Nucleus accumbens (tissue), 56 donors: Measurements from ENCODE around the gene SPAG6.

Source experiments
- DNase-seq, 56 donors: peaks; one replicate each; lab custom pipeline; 2025; lab: John Stamatoyannopoulos, UW

SPAG6 gene

DNA sequence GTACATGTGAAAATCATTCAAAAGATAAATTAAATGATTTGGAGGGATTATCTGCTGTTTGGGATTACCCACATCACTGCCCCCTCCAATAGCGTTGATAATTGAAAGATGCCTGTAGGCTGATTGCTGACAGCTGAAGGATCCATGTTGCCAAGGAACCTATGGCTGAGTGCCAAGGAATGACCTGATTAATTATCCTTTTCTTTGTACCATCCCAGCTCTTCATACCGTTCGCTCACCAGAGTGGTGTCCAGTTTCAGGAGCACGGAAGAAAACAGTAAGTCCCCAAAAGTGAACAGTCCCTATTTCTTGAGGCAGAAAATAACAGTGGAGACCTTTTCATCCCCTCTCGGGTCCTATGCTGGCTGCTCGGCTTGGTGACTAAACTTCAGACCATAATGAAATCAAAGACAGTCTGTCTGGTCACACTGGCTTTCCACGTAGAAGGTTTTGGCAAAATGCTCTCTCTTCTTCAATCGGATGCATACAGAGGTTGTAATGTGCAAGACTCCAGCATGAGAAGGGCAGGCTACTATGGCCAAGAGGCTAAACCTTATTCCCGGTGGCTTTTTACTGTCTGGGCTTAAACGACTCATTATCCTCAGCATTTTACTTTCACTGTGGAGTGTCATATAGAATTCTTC, 108.8 kb downstream of the SPAG6 start:
- no peak for DNase-seq

DNA sequence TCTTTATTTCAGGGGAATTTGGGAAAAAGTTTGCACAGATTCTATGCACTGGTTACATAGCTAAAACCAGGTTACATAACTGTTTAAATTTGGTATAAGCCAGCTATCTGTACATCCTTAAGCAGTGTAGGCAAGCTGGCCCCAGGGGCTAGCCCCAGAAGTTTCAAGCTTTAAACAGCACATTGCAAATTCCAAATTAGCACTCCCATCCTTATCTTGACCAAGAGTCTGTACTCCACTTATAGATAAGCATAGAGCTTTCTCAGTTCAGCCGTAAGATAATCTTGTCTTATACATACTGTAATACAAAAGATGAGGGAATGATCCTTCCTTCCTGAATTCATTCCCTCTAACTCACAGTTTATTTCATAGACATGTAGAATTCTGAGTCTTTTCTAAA, 109.3 kb downstream of the SPAG6 start:
- no peak for DNase-seq

DNA sequence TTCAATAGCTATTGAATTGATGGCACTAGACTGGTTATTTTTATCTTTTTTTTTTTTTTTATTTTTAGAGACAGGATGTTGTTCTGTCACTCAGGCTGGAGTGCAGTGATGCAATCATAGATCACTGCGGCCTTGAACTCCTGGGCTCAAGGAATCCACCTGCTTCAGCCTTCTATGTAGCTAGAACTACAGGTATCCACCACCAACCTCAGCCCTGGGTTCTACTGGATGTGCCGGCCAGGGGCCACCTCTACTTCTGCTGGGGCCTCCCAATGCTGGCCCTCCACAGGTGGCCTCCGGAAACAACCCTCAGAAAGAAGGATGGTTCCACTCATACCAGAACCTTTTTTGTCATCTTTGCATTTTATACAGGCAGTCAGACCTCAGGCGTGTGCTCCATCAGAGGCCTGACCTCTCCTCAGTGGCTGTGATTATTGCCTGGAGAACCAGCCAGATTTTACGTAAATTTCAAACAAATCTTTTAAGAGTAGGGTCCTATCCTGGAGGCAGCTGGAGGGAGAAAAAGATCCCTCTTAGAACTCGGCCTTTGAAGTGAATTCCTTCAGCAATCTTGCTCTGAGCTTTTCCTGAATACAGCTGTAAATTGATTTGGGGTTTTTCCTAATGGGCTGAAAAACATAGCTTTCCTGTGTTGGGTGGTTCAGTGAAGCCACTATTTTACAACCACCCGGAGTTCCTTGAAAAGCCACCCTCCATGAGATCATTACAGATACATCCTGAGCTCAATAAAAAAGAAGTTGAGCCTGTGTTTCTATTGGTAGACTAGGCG, 110.0 kb downstream of the SPAG6 start:
- no peak for DNase-seq

DNA sequence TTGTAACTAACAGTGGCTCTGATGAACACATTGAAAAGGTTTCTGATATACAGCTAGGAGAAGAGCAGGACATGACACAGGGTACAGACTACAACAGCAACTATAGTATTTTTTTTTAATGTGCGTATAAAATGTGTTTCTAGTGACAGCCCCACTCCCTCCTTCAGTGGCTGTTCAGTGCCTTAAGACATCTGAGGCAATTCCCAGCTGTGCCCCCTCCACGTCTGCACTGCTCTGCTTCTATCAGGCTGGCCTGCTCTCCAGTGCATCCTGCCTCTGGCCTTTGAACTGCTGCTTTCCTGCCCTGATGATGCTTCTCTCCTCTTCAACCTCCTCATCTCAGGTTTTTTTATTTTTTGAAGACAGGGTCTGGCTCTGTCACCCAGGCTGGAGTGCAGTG, 111.2 kb downstream of the SPAG6 start:
- DNase-seq: no peak

DNA sequence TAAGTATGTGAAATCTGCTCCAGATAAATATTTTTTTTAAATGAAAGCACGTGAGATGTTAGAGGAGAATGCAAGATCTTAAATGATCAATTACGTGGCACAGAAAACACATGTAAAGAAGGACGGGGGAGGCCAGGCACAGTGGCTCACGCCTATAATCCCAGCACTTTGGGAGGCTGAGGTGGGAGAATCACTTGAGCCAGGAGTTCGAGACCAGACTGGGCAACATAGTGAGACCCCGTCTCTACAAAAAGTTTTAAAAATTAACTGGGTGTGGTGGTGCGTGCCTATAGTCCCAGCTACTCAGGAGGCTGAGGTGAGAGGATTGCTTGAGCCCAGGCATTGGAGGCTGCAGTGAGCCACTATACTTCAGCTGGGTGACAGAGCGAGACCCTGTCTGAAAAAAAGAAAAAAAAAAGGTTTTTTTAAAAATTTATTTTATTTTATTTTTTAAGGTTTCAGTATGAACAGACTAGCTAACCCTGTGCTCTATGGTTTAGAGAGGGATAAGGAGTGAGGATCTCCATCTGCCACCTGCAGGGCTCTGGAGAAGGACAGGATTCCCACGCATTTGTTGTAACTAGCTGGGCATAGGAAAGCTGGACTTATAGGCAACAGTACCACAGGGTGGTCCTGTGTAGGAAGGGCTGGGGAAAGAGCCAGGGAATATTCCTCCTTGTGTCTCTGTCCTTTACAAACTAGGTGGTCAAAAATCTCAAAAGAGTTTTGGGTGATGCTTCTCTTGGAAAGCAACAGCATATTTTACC, 113.2 kb downstream of the SPAG6 start:
- DNase-seq: no peak

DNA sequence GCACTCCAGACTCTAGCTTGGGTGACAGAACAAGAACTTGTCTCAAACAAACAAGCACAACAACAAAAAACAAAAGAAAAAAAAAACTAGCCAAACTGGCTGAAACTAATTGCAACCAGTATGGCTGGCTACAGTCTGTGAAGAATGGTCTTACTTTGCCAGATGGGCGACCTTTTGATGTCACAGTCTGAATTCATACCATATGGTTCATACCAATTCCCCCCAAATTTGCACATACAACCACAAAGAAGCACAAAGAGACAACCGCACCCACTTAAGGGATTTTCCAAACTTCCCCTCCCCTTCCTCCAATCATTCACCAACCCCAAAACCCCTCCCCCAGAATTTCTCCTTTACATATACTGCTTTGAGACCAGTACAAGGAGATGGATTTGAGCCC, 114.2 kb downstream of the SPAG6 start:
- no peak for DNase-seq

DNA sequence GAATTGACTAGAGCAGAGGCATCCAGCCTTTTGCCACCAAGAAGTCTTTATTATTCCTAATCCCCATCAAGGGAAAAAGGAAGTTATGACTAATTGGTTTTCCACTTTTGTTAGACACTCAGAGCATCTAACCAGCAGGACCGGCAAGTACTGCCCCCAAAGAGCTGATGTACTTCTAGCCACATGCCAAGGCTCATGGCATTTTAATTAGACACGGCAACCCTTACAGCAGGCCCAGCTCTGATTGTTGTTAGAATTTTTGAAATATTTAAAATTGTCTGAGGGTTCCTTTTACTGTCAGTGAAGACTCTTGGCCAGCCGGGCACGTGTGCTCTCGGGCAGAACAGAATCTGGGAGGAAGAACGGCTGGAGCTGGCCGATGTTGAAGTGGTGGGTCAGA, 114.8 kb downstream of the SPAG6 start:
- DNase-seq: no peak

DNA sequence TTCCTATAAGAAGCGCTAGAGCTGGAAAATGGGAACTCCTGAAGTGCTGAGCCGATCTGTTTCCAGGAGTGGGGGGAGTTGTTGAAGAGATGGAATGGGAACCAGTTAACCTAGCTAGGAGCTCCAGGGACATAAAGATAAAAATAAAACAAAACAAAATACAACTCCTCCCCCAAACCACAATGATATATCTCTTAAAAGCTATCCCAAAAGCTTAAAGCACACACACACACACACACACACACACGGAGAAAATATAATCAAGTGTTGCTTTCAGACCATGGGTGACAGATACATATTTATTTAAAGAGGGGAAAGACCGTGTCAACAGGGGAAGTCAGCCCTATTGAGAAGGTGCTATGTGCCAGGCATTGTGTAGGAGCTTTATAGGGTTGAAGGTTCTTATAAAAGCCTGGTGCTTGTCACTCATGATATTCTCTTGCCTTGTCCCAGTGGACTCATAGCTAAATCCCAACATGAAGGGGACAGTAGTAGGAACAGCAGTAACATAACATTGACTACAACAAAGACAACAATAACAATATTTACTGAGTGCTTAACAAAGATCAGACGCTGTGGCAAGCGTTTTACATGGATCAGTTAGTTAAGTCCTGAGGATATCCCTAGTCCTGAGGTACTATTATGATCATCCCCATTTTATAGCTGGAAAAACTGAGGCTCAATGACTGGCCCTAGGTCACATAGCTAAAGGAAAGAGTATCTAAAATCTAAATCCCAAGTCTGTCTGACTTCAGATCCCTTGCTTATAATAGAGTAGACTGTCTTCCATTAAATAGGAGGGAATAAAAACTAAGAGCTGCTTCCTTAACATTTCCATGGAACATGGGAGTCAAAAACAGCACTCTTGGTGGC, 115.5 kb downstream of the SPAG6 start:
- DNase-seq: no peak

DNA sequence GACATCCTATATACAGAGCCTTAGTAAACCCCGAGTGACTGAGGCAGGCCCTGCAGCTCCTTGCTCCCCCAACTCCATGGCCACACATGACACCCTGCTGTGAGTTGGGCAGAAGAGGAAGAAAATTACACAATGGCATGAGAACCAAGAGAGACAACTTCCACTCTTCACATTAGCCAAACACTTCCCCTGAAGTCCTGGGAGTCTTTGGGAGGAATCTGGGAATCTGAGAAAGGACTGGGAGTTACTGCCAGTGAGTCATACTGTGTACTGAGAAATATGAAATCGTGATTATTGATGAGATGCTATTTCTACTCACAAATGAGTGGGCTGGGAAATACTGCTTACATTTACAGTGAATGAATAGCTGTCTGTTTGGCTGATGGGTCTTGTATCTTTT, 116.6 kb downstream of the SPAG6 start:
- no peak for DNase-seq

DNA sequence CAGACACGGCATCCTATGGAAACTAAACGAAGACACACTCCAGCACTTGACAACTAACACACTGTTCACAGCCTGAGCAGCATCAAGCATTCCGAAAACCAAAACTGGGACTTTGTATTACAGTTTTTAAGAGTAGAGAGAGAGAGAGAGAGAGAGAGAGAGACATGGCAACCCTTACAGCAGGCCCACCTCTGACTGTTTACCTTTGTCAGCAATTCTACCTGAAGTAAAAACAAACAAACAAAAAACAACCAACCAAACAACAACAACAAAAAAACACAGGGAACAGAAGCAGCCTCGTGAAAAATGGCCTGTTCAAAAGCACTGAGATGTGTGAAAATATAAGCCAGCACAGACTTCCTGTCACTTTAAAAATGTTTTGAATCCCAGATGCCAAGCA, 118.0 kb downstream of the SPAG6 start:
- DNase-seq: no peak

DNA sequence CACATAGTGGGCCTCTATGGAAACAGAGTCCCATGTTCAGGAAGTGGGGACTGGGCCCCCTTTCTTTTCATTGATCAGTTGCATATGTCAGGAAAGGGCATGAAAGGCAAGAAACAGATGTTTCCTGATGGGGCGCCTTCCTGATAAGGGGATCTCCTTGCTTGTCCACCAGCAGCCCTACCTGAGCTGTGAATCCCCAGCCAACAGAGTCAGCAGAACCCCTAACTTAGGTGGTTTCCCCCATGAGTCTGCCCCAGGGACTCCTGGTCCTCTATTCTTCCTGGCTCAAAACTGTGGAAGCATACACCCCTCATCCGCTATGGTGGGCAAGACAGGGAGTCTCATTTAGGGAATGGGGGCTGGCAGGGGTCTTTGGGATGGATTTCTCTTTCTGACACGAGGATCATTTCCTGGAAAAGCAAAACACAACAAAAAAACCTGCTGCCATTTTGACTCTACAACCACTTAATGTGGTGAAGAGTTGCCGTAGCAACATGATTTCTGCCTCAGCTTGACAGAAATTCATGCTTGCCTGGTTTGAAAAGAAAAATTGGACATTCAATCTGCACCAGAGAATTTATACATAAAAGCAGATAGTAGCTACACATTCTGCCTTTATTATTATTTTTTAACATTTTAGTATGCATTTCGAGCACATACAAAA, 119.8 kb downstream of the SPAG6 start:
- DNase-seq: no peak

DNA sequence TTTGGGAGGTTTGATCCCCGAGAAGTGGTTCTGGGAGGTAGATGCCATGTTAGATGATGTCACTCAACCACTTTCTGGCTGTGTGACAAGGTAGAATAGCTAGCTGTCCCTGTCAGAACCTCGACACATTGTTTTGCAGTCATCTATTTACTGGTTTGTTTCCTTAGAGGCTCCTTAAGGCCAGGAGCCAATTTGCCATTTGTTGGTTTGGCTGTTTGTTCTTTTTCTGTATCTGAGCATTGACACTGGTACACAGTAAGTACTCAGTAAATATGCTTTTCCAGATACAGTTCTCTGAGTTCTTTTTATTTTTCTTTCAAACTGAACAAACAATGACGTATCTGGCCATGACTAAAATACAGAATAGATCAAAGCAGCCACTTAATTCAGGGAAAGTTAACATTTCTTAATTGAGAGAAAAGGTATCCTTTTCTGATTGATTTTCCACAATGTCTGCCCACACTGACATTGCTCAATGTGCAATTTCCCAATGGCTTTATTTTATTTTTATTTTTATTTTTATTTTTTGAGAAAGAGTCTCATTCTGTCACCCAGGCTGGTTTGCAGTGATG, 121.6 kb downstream of the SPAG6 start:
- no peak for DNase-seq
